HL-60 (cell line): Measurements from ENCODE around the gene RETREG3.

Experiments
- DNase-seq, 2 experiments: peaks; one replicate each; pipeline ENCODE4 v3.0.0-alpha.2; 2010 to 2020; ENCODE audit warnings: low read depth in 1 of 2, low spot score in 1 of 2
- H3K27ac ChIP-seq: fragments of 250-450 bp; sonication (Bioruptor Pico); replicated peaks from 2 replicates; pipeline ENCODE4 v1.5.1; 2020; ENCODE audit warnings: mild to moderate bottlenecking, moderate library complexity
- H3K27me3 ChIP-seq: fragments of 250-450 bp; sonication (Bioruptor Pico); 2 replicates; pipeline ENCODE4 v1.5.1; 2021; ENCODE audit warnings: mild to moderate bottlenecking, moderate library complexity; ENCODE audit not compliant: insufficient read depth, poor library complexity, severe bottlenecking
- H3K4me3 ChIP-seq: replicated peaks from 2 replicates; pipeline ENCODE4 v1.5.1; 2011; ENCODE audit warnings: mild to moderate bottlenecking, control low read depth, low read length; ENCODE audit not compliant: insufficient read depth
- GABPA ChIP-seq: IDR thresholded peaks from 2 replicates; pipeline ENCODE4 v1.6.1; 2012; ENCODE audit warnings: low read depth
- POLR2AphosphoS5 ChIP-seq: IDR thresholded peaks from 2 replicates; pipeline ENCODE4 v1.6.1; 2012; ENCODE audit warnings: low read depth
- REST ChIP-seq: IDR thresholded peaks from 2 replicates; pipeline ENCODE4 v1.6.1; 2012; ENCODE audit warnings: low read depth; ENCODE audit not compliant: insufficient replicate concordance
- SPI1 ChIP-seq: IDR thresholded peaks from 2 replicates; pipeline ENCODE4 v1.6.1; 2012; ENCODE audit warnings: low read depth, mild to moderate bottlenecking, borderline replicate concordance
- TF ChIP-seq, protein P1 (sequence below): IDR thresholded peaks from one replicate; pipeline ENCODE4 v1.5.1; 2011; ENCODE audit warnings: low read length, control low read depth, inconsistent platforms; ENCODE audit not compliant: insufficient read depth

Gene RETREG3

DNA sequence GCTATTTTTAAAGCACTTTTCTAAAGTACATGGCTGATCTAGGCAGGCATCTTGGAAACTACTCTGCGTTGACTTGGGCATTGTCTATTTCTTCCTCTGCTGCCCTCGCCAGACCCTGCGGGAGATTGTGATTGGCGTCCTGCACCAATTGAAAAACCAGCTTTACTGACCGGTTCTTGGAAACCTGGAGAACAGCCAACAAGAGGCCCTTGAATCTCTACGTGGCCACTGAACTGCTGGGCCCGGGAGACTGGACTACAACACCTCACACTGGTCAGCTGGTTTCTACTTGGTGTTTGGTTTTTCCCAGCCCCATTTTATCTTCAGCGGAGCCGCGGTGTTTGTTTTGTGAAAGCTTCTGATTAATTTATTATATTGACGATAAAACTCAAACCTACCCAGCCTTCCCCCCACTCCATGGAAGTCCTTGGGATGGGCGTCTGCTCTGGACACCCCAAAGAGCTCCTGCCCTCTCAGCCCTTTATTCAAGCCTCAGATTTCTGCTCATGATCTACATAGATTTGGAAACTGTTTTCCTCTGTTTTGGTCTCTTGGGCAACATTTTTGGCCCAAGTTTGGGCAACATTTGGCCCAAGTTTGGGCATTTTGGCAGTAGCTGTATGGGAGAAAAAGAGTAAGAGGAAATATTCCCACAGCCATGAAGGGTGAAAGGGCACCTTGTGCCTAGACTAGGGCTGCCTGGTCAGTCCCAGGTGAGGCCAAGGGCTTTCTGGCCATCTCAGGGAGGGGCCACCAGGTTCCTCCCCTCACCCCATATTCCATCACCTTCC, 37.5 kb downstream of the RETREG3 start:
- Histone ChIP-seq H3K27ac (no peak overlapping the region), H3K4me3 (no peak overlapping the region), H3K27me3 (no peaks in the 10 kb centered on the region)
- no peak for TF ChIP-seq GABPA
- TF ChIP-seq POLR2AphosphoS5: no peak
- TF ChIP-seq, protein P1, sequence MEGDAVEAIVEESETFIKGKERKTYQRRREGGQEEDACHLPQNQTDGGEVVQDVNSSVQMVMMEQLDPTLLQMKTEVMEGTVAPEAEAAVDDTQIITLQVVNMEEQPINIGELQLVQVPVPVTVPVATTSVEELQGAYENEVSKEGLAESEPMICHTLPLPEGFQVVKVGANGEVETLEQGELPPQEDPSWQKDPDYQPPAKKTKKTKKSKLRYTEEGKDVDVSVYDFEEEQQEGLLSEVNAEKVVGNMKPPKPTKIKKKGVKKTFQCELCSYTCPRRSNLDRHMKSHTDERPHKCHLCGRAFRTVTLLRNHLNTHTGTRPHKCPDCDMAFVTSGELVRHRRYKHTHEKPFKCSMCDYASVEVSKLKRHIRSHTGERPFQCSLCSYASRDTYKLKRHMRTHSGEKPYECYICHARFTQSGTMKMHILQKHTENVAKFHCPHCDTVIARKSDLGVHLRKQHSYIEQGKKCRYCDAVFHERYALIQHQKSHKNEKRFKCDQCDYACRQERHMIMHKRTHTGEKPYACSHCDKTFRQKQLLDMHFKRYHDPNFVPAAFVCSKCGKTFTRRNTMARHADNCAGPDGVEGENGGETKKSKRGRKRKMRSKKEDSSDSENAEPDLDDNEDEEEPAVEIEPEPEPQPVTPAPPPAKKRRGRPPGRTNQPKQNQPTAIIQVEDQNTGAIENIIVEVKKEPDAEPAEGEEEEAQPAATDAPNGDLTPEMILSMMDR: no peak
- no peak for TF ChIP-seq SPI1
- TF ChIP-seq REST: no peak
- DNase-seq: no peak

DNA sequence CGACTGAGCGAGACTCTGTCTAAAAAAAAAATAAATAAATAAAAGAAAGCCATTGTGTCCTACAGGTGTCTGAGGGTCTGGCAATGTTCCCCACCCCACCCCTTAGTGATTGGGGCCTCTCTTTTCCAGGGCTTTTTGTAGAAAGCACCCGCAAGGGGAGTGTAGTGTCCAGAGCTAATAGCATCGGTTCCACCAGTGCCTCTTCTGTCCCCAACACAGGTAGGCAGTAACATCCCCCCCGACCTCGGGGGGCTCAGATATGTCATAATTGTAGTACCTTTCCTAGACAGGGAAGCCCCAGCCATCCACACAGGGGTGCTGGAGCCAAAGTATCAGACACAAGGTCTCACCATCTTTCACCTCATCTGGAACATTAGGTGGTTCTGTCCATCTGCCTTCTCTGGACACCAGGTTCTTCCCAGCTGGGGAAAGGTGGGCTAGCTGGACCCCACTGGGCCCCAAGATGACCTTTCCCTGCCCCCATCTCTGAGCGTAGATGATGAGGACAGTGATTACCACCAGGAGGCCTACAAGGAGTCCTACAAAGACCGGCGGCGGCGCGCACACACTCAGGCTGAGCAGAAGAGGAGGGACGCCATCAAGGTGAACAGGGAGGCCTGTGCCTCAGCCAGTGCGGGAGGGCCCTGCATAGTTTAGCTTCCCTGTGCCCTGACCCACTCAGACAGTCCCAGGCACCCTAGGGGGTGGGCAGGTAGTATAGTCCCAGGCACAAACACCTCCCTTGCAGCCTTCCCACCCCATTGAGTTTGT, 40.6 kb downstream of the RETREG3 start:
- no peak for DNase-seq
- Histone ChIP-seq H3K27ac (no peak overlapping the region; the same call in 1 of the 2 replicates), H3K27me3 (no peaks in the 10 kb centered on the region), H3K4me3 (no peak overlapping the region)
- TF ChIP-seq SPI1 (no peak), REST (no peak), GABPA (no peak), POLR2AphosphoS5 (no peak)
- TF ChIP-seq, protein P1: no peak

DNA sequence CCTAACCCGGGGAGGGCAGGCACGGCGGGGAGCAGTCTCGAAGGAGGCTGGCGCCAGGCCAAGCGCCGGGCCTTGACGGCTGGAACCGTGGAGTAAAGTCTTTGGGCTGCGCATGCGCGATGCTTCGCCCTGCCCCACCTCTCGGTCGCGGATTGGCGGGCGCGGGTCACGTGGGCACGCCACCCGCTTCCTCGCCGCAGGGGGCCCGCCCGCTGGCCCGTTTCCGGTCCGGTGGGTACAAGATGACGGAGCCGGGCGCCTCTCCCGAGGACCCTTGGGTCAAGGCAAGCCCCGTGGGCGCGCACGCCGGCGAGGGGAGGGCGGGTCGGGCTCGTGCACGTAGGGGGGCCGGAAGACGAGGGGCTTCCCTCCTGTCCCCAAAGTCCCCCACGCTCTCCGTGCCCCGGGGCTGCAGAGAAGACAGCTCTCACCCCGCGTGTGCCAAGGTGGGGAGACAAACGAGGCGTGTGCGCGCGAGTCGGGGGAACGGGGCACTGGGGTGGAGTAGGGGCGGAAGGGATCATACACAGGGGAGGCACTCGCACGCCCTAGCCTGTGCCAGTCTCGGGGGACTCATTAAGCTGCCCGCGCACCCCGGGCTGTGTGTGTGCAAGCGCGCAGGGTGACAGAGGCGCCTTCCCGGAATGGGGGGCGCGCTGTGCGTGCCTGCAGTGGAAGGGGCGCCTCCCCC, 42.1 kb downstream of the RETREG3 start, which contains the start of gene MLX:
MLX (plus strand) TSS at position 218 of the 691 bp plus-strand sequence; CDS start at position 243, 25 bp downstream.
- Histone ChIP-seq H3K4me3 (peak within 1 kb of the TSS; percentile 82), H3K27ac (peak within 1 kb of the TSS; percentile 97), H3K27me3 (no peaks in the 10 kb centered on the region)
- TF ChIP-seq, protein P1: no peak
- peak; percentile 91 for TF ChIP-seq POLR2AphosphoS5
- peak; percentile 89 to 95 for DNase-seq
